GM18907 (cell line): ENCODE data around the gene LTK.

Source experiments
- ATAC-seq: cut with Tn5 transposase; IDR thresholded peaks from one replicate; pipeline ENCODE4 v1.9.1; 2021; ENCODE audit warnings: mild to moderate bottlenecking, moderate library complexity; ENCODE audit not compliant: unreplicated experiment

Gene LTK

DNA sequence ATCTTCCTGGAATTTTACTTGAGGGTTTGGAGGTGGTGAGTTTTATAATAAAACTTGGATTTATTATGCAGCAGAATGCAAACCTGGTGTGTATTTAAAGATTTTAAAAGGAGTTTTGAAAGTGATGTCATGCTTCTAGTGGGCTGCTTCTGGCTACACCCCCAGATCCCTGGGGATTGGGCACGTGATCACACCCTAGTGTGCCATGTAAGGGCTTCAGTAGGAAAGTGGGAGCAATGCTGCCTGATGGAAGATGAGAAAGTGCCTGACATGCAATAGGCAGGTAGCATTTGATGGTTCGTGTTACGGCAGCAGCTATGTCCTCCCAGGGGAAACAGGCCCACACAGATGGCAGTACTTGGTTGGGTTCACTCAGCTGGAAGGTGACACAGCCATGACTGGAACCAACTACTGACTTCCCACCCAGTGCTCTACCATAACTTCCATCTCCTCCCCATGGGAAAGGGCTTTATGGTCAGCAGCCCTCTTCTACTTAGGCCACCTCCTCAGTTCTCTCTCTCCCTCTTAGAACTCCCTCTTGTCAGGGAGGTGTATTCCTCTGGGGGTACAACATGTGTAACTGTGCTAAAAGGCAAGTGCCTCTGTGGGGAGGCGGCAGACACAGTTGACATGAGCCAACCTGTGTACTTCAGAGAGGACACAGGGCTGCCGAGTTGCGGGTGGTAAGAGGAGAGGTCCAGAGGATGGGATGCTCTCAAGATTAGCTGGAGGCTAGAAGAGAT, 14.3 kb downstream of the LTK start:
- ATAC-seq, result no peak

DNA sequence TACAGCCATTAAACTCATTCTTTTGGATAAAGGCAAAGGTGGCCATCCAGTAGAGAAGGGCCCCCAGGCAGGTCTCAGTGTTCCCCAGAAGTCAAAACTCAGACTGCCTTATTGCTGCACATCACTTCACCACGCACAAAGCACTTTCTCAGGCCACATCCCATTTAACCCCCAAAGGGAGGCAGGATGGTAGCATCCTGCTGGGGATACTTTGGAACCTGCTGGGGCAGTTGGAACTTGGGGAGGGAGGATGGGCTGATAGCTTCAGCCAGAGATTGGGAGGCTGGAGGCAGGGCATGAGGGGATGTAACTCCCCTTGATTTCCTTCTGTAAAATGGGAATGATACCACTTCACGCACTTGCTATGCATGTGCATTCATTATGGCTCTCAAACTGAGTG, 15.0 kb downstream of the LTK start:
- no peak for ATAC-seq

DNA sequence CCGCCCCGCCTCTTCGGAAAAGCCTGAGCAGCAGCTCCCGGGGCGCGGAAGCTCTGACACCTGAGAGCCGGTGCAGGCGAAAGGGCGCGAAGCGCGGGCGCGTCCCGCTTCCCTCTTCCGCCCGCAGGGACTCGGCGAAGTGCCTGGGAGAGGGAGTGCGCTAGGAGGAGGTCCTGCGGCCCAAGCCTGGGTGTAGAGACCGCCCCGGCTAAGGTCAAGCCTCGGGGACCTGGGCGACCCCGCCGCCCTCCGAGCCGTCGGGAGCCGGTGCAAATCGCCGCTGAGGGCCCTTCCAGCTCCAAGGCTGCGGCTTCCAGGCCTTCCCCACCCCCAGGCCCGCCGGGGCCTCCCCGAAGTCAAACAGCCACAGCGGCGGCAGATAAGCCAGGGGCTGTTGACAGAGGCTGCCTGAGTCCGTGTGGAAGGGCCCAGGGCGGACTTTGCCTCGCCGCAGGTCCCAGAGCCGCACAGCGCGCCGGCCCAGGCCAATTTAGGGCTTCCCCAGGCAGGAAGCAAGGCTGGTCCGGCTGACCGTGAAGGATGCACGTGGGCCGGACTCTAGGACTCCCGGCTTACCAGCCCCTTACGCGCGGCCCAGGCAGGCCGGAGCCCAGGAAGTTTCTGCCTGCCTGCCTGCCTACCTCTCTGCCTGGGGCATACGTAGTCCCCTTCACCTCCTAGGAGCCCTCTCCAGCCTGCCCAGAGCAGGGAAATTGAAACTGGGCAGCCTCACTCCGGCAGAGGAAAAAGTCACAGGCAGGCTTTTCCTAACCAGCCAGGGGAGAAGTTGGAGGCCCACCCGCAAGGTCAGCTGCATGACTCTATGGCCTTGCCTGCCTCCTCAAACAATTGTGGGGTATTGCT, 17.7 kb downstream of the LTK start:
- no peak for ATAC-seq

DNA sequence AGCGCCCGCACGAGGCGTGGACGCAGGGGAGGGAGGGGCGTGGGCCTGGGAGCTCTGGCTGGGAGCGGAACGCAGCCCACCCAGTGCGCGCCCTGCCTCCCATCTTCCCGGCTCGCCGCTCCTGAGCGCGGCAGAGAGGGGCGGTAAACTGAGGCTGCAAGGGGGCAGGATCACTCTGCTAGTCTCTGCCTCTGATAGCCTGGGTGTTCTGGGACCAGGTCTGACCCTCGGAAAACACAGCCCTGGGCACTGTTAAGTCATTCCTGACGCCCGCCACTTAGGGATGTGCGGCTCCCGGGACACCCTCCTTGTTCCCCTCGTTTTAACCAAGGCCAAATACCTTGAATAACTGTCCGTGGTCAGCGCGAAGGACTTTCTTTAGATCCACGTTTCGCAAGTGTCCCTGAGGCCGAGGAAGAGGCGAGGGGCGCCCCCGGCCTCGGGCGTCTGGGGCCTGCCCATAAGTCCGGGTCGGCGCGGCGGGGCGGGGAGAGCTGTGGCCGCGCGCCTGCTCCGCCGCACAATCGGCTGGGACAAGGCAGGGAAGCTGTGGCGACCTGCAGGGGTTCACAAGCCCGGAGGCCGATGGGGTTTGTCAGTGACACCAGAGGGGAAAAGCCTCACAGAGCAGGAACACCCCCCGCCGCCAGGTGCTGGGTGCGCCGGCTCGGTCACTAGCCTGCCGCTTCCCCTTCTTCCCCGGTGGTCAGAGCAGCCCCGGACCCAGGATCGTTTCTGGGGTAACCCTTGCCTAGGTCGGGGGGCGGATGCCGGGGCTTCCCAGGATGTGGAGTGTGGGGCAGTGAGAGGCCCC, 18.5 kb downstream of the LTK start:
- no peak for ATAC-seq

DNA sequence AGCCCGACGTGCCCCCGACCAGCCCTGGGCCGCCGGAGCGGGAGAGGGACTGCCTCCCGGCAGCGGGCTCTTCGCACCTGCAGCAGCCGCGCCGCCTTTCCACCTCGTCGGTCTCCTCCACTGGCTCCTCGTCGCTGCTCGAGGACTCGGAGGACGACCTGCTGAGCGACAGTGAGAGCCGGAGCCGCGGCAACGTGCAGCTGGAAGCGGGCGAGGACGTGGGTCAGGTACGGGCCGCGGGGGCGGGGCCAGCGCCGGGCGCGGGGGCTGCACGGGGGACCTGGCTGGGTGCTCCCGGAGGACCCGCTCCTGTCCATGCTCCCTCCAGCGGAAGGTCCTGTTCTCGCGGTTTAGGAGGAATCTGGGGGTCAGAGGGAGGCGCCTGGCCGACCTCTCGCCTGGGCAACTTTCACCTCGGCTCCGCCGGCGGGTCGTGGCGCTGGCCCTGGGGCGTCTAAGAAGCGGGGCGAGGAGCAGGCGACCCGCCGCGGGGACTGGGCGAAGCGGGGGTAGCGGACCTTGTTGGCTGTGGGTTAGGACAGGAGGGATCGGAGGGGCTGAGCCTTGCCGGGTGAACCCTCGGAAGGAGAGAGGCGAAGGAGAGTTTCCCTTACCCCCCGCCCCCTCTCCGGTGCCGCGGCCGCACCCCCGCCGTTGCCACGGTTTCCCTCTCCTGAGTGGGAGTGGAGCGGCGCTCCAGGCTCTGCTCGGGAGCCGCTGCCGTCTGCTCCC, 19.3 kb downstream of the LTK start:
- ATAC-seq, result peak; percentile 16

DNA sequence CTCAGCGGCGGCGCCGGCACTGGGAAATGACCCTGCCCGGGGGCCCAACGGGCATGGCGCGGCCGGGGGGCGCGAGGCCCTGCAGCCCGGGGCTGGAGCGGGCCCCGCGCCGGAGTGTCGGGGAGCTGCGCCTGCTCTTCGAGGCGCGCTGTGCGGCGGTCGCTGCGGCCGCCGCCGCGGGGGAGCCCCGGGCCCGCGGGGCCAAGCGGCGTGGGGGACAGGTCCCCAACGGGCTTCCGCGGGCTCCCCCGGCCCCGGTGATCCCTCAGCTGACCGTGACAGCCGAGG, 19.8 kb downstream of the LTK start:
- no peak for ATAC-seq

DNA sequence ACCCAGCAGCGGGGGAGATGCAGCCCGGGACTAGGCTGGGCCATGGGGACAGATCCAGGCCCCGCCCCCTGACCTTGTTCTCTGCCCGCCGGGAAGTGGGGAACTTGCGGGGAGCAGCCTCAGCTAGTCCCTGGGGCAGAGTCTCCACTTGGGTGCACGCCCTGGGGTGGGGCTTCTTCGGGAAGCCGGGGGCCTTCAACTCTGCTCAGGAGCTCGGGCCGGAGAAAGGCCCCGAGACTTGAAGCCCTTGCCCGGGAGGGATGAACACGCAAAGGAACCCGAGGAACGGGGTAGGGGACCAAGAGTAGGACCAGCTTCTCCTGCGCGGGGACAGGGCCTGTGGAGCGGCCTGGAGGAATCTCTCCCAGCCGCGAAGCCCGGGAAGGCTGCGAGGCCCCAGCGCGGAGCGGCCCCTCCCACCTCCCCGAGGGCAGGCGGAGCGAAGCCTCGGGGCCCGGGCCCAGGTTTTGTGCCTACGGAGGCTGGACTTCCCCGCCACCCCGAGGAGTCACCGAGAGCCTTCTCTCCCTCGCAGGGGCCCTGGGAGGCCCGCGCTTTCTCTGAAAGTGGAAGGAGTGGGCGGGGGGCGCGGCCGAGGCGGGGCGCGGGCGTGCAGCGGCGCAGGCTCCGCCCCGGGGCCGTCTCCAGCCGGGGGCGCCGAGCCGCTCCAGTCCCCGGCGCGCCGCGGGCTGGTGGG, 20.3 kb downstream of the LTK start, which contains the start of gene ITPKA:
ITPKA (plus strand) TSS at position 670 of the 697 bp plus-strand sequence. CDS start 54 bp downstream, outside the sequence.
- peak; percentile 58 for ATAC-seq

DNA sequence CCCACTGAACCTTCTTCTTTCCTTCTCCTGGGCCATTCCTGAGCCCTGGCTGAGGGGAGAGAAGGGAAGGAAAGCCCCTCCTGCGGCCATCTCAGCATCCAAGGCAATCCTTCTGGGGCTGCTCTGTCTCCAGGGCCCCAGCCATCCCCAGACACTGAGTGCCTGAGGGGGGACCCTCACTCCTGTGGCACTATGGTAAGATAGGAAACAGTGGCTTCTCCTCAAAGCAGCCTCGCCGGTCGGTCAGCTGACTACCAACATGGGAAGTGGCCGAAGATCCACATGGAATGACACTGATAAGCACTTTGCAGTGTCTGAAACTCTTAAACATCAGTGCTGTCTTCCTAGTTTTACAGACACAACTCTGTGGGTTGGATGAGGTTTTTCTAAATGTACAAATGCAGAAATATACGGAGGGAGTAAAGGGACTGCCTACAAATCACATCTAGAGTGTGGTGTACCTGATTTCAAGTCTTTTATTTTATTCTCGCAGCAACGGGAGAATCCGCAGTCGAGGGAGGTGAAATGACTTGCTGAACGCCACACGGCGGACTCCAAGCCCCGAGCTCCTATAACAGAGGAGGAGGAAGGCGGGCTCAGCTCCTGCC, 20.9 kb downstream of the LTK start:
- no peak for ATAC-seq

DNA sequence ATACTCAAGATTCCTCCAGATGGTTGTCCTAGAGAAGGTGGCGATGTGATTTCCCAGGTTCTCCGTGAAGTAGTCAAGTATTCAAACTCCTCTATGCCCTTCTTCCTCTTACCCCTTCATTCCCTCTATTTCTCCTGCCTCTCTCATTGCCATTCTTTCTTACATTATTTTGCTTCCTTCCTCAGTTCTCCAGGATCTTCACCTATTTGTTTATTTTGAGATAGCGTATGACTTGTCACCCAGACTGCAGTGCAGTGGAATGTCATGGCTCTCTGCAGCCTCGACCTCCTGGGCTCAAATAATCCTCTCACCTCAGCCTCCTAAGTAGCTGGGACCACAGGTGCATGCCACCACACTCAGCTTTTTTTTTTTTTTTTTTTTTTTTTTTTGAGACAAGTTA, 21.7 kb downstream of the LTK start:
- ATAC-seq, result no peak

DNA sequence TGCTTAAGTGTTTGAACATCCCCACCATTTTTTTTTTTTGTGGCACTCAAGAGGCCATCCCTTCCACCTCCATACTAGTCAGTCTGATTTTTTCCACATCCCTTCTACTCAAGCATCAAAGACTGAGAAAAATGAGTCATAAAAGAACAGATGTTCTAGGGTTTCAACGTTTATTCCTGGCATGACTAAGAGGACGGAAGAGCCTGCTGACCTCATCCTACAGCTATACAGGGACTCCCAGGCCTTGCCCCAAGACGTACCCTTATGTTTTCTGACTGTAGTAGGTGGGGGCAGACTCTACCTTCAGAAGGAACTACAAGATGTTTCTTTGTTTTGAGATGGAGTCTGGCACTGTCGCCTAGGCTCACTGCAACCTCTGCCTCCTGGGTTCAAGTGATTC, 23.3 kb downstream of the LTK start:
- peak; percentile 34 for ATAC-seq

DNA sequence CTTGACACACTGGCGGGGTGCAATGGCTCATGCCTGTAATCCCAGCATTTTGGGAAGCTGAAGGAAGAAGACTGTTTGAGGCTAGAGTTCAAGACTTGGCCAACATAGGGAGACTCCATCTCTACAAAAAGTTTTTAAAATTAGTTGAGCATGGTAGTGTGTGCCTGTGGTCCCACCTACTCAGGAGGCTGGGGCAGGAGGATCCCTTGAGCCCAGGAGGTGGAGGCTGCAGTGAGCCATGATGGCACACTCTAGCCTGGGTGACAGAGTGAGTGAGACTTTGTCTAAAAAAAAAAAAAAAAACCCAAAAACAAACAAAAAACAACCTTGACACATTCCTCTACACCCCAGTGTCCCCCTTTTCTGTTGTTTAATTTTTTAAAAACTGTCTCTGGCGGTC, 24.0 kb downstream of the LTK start:
- no peak for ATAC-seq

DNA sequence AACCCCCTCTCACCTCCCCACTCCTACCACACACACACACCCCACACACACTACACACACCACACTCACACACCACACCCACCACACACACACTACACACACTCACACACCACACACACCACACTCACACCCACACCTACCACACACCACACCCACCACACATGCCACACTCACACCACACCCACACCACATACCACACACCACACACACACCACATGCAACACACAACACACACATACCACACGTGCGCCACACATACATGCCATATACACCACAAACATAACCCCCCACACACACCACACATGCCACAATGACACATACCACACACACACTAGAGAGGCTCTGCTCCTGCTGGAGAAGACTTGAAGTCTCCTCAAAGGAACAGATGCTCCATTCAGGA, 25.8 kb downstream of the LTK start:
- ATAC-seq, result no peak

DNA sequence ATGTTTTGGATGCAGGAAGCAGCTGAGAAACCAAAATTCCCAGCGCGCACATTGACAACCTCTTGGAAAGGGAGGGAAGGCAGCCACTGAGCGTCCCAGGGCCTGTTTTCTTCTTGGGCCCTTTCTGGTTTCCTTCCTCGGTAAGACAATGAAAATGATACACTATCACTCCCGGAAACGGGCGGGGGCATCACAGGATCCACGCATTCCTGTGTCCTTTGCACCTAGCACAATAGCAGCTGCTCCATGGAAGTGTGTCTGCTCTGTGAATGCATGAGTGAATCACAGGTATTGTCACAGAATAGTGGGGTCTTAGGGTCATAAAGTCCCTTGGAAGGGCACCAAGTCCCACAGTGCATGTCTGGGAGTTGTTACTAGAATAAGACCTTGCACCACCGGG, 26.2 kb downstream of the LTK start:
- no peak for ATAC-seq

DNA sequence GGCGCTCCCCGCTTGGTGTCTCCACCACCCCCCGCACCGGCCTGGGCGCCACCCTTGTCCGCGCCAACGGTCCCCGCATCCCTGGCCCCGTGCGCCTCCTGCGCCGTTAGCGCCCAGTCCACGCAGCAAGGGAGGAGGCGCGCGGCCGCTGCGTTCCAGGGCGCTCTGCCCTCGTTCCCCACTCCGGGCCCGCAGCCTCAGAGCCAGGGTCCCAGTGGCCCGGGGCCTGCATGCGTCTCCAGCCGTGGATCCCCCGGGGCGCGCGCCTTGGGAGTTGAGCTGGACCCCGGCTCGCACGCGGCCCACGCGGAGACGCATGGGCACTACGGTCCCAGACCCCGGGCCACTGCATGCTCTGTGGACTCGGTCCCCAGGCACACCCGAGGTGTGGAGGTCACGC, 27.3 kb downstream of the LTK start:
- ATAC-seq, result no peak

DNA sequence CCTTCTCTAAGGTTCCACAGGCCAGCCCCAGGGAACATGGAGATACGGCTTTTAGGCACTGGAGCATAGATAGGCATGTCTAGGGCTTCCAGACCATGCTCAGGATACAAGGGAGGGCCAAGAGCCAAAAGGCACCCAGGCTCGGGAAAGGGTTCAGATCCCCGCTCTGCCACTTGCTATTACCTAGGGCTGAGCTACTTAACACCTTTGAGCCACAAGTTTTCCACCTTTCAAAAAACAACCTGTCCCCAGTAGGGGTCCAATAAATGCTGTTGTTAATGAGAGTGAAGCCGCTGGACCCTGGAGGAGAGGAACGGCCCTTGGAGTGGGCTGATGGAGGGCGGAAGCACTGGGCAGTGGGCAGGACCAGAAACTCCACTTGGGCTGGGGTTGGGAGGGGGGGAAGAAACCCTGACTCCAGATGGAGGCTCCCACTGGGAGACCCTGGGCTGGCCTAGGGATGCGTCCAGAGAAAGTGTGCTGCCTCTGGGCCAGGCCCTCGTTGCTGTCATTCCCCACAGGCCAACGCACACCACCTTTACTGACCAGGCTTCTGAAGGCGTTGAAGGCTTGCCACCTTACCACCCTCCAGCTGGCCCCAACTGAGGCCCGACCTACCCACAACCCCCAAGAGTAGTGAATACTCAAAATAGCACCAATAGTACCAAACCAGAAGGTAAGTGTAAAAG, 28.5 kb downstream of the LTK start:
- ATAC-seq, result no peak

DNA sequence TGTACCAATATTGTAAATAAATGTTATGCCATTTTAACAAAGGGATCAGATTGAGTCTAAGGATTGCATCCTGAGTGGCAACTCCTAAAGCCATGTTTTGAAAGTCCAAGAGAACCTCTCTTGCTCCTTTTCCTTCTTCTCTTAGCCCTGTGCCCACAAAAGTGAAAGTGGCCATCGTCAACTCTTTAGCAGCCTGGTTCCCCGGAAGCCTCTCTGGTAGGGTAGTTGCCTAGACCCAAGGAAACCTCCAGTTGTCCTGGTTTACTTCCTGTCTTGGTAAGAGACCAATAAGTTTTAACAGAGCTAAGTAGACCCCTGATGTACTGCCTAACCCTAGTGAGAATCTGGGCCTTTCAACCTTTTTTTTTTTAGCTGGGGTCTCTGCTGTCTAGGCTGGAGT, 30.1 kb downstream of the LTK start:
- ATAC-seq, result no peak

DNA sequence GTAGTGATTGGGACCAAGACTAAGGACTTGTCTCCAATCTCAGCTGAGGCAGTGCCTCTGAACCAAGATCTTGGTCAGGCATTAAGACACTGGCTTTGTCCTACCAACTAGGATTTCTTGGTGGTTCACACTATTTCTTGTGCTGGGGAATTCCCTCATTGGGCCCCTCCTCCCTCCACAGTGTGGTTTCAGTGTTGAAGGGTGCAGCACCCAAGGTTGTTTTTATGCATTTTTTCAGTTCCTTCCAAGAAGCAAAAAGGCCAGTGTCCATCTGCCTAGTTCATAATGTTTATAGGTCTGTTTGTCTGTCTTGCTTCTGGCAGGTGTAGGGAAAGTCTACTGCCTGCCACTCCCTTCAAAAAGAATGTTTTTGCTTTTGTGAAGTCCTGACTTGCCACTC, 30.5 kb downstream of the LTK start:
- peak; percentile 73 for ATAC-seq

DNA sequence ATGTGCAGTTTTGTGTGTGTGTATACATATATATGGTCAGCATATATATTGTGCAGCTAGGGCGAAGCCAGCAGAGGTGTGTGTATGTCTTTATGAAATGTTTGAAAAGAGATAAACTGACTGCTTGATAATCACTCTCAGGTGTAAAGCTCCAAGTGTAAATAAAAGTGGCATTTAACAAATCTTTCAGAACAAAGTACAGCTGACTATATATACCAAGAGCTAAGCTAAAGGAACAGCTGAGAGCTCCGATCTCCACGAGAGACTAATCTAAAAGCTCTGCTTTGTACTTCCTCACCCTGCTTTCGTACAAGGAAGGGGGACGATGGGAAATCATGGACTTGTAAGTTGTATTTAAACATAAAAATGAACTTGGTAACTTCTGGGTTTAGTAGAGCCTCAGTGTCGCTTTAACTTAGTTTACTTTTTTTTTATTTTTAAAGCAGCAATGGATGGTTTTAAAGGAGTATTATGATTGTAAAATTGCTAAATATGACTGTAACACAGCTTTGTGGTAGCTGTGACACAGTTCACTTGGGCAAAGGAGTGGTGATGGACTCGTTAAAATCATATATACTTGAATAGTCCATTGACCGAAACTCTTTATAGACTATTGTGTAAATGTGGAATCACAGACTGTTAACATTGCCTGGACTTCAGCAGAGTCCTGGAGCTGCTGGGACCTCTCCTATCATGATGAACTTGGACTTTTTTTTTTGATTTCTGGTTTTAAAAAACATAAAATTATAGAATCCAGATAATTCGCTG, 31.3 kb downstream of the LTK start:
- ATAC-seq, result no peak
